GM19025 (cell line): ENCODE data around the gene ABCC5.
A peak's percentile ranks its signal among the peaks of the same experiment; 100 is the strongest.
"Not testable (repeated sequence)": the region's sequence is repeated elsewhere in the genome, so short reads cannot be mapped to it uniquely, and the experiment has no call there.

Source experiments
- ATAC-seq: cut with Tn5 transposase; IDR thresholded peaks from one replicate; pipeline ENCODE4 v1.9.1; 2021; ENCODE audit warnings: mild to moderate bottlenecking, low read depth, moderate library complexity; ENCODE audit not compliant: unreplicated experiment

The ABCC5 gene

GRCh38 chr3:184017672-184018423, at the start of gene ABCC5:
TSS of gene ABCC5 (minus strand) at chr3:184017884. CDS start at chr3:184014392, 3,492 bp downstream.
- peak; percentile 97 for ATAC-seq

- no peak for ATAC-seq
Measured at GRCh38 chr3:184066211-184066610, 48.5 kb upstream of the ABCC5 start.

GRCh38 chr3:184062637-184063036, 45.0 kb upstream of the ABCC5 start:
- no peak for ATAC-seq

GRCh38 chr3:184059424-184059823, 41.7 kb upstream of the ABCC5 start:
- ATAC-seq = no peak

- ATAC-seq = no peak
Measured at GRCh38 chr3:184058029-184058428, 40.3 kb upstream of the ABCC5 start.

- ATAC-seq = no peak
Measured at GRCh38 chr3:184052767-184053166, 35.1 kb upstream of the ABCC5 start, which contains the start of gene HTR3C. TSS of gene HTR3C (plus strand) at chr3:184053047. CDS start at chr3:184053081, 34 bp downstream.

GRCh38 chr3:184050217-184050847, 32.6 kb upstream of the ABCC5 start:
- ATAC-seq = no peak

GRCh38 chr3:184045995-184046394, 28.3 kb upstream of the ABCC5 start:
- ATAC-seq = no peak

GRCh38 chr3:184042617-184043016, 24.9 kb upstream of the ABCC5 start:
- ATAC-seq = no peak

- no peak for ATAC-seq
Measured at GRCh38 chr3:184040010-184040409, 22.3 kb upstream of the ABCC5 start.

GRCh38 chr3:184039414-184039813, 21.7 kb upstream of the ABCC5 start:
- no peak for ATAC-seq

GRCh38 chr3:184038307-184038706, 20.6 kb upstream of the ABCC5 start:
- not testable (repeated sequence) for ATAC-seq

GRCh38 chr3:184037816-184038215, 20.1 kb upstream of the ABCC5 start:
- no peak for ATAC-seq

- ATAC-seq = no peak
Measured at GRCh38 chr3:184031187-184031792, 13.6 kb upstream of the ABCC5 start, which contains the start of gene HTR3D. TSS of gene HTR3D (plus strand) at chr3:184031742. CDS start at chr3:184031742, 0 bp downstream.

- no peak for ATAC-seq
Measured at GRCh38 chr3:184030536-184030935, 12.9 kb upstream of the ABCC5 start.

- no peak for ATAC-seq
Measured at GRCh38 chr3:184029443-184029842, 11.8 kb upstream of the ABCC5 start.

GRCh38 chr3:184028275-184028890, 10.7 kb upstream of the ABCC5 start:
- not testable (repeated sequence) for ATAC-seq

- not testable (repeated sequence) for ATAC-seq
Measured at GRCh38 chr3:184025256-184025655, 7.6 kb upstream of the ABCC5 start.

- no peak for ATAC-seq
Measured at GRCh38 chr3:184022323-184022722, 4.6 kb upstream of the ABCC5 start.

- ATAC-seq = no peak
Measured at GRCh38 chr3:184018424-184018973, 815 bp upstream of the ABCC5 start.
